Astrocyte (in vitro differentiated cells and primary cell): ENCODE data around the gene NFIL3. TPM values are rescaled to one million over a fixed set of nuclear protein-coding genes. Genes with fewer than 3 reads are reported as not detected.

ENCODE experiments used
- DNase-seq: peaks from one replicate; pipeline ENCODE4 v3.0.0-alpha.2; 2010; ENCODE audit warnings: low read depth
- FAIRE-seq: peaks from 2 replicates; lab custom pipeline; 2011; peaks lifted over from hg19 to GRCh38; lab: Jason Lieb, UNC
- H2AFZ ChIP-seq: 2 replicates; pipeline ENCODE4 v1.6.0; 2012; ENCODE audit warnings: low read depth, low read length, inconsistent platforms
- H3K27ac ChIP-seq: 2 replicates; pipeline ENCODE4 v1.5.1; 2011; ENCODE audit warnings: low read depth, low read length, inconsistent platforms
- H3K27me3 ChIP-seq: 2 replicates; pipeline ENCODE4 v1.6.0; 2011; ENCODE audit warnings: low read length, inconsistent platforms; ENCODE audit not compliant: insufficient read depth
- H3K36me3 ChIP-seq: 2 replicates; pipeline ENCODE4 v1.5.1; 2011; ENCODE audit warnings: low read length, inconsistent platforms; ENCODE audit not compliant: insufficient read depth
- H3K4me1 ChIP-seq: 2 replicates; pipeline ENCODE4 v1.5.1; 2011; ENCODE audit warnings: low read length, inconsistent platforms; ENCODE audit not compliant: insufficient read depth
- H3K4me2 ChIP-seq: 2 replicates; pipeline ENCODE4 v1.6.0; 2012; ENCODE audit warnings: low read length, inconsistent platforms
- H3K4me3 ChIP-seq: 2 replicates; pipeline ENCODE4 v1.5.1; 2011; ENCODE audit warnings: low read depth, mild to moderate bottlenecking, low read length, inconsistent platforms; ENCODE audit not compliant: insufficient read depth
- H3K79me2 ChIP-seq: 2 replicates; pipeline ENCODE4 v1.6.0; 2012; ENCODE audit warnings: mild to moderate bottlenecking, low read length, inconsistent platforms; ENCODE audit not compliant: insufficient read depth
- H3K9ac ChIP-seq: 2 replicates; pipeline ENCODE4 v1.6.0; 2012; ENCODE audit warnings: mild to moderate bottlenecking, low read length, inconsistent platforms
- H3K9me3 ChIP-seq: 2 replicates; pipeline ENCODE4 v1.5.1; 2012; ENCODE audit warnings: low read depth, mild to moderate bottlenecking, low read length, inconsistent platforms; ENCODE audit not compliant: insufficient read depth
- H4K20me1 ChIP-seq: 2 replicates; pipeline ENCODE4 v1.6.0; 2012; ENCODE audit warnings: low read length, inconsistent platforms; ENCODE audit not compliant: insufficient read depth
- H3K27ac Mint-ChIP-seq: one replicate; pipeline ENCODE4 v1.8.0; 2021; ENCODE audit warnings: mild to moderate bottlenecking, mixed read lengths; ENCODE audit not compliant: unreplicated experiment
- H3K27me3 Mint-ChIP-seq: one replicate; pipeline ENCODE4 v1.8.0; 2021; ENCODE audit warnings: low read depth, mixed read lengths; ENCODE audit not compliant: unreplicated experiment
- H3K36me3 Mint-ChIP-seq: one replicate; pipeline ENCODE4 v1.8.0; 2021; ENCODE audit warnings: low read depth, mixed read lengths; ENCODE audit not compliant: unreplicated experiment
- H3K4me1 Mint-ChIP-seq: one replicate; pipeline ENCODE4 v1.8.0; 2021; ENCODE audit warnings: low read depth, mixed read lengths; ENCODE audit not compliant: unreplicated experiment
- H3K4me3 Mint-ChIP-seq: one replicate; pipeline ENCODE4 v1.8.0; 2021; ENCODE audit warnings: mild to moderate bottlenecking, moderate library complexity, mixed read lengths; ENCODE audit not compliant: unreplicated experiment
- H3K9me3 Mint-ChIP-seq: one replicate; pipeline ENCODE4 v1.8.0; 2021; ENCODE audit warnings: mild to moderate bottlenecking, mixed read lengths; ENCODE audit not compliant: unreplicated experiment
- EZH2 ChIP-seq: IDR thresholded peaks from 2 replicates; pipeline ENCODE4 v1.6.1; 2012; ENCODE audit warnings: mild to moderate bottlenecking, low read length, inconsistent platforms; ENCODE audit not compliant: insufficient read depth
- total RNA-seq: library from RNA; stranded (reverse); gene quantifications from 2 replicates; pipeline ENCODE4 v1.2.1, GENCODE V29; 2021
- TF ChIP-seq, protein P1 (sequence below): IDR thresholded peaks from 2 replicates; pipeline ENCODE4 v1.5.1; 2011; ENCODE audit warnings: low read depth, mild to moderate bottlenecking, inconsistent platforms, low read length, moderate library complexity; ENCODE audit not compliant: insufficient read depth

Gene NFIL3
- total RNA-seq, 1 donor from 2014 or later: 32.4 TPM

DNA sequence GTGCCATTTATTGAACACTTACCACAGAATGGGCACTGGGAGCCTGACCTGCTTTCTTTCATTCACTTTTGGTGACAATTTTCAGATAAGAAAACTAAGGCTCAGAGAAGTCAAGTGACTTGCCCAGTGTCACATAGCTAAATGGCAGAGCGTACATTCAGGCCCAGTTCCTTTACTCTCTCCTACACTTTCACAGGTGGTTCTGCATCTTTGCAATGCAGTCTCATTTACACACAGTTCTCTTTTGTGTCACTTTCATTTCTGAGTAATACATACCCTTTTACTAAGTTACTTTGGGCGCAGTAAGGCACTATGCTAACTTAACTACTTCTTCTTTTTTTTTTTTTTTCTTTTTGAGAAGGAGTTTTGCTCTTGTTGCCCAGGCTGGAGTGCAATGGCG lies 8.3 kb downstream of the NFIL3 start:
- TF ChIP-seq EZH2: no peak
- Histone ChIP-seq H3K79me2 (peaks cover 95% of the 10 kb centered on the region), H3K27me3 (no peaks in the 10 kb centered on the region), H3K27ac (no peak overlapping the region), H4K20me1 (peaks cover 22% of the 10 kb centered on the region), H2AFZ (no peak overlapping the region), H3K9ac (no peak overlapping the region), H3K36me3 (peaks cover 7% of the 10 kb centered on the region), H3K4me2 (no peak overlapping the region), H3K9me3 (no peaks in the 10 kb centered on the region), H3K4me3 (no peak overlapping the region), H3K4me1 (peaks cover 29% of the 10 kb centered on the region)
- DNase-seq (no peak), FAIRE-seq (no peak)
- Mint-ChIP-seq H3K9me3 (peaks cover 3% of the 10 kb centered on the region), H3K36me3 (peaks cover under 1% of the 10 kb centered on the region), H3K27me3 (no peaks in the 10 kb centered on the region), H3K27ac (no peak overlapping the region), H3K4me3 (no peak overlapping the region), H3K4me1 (peaks cover 45% of the 10 kb centered on the region)

DNA sequence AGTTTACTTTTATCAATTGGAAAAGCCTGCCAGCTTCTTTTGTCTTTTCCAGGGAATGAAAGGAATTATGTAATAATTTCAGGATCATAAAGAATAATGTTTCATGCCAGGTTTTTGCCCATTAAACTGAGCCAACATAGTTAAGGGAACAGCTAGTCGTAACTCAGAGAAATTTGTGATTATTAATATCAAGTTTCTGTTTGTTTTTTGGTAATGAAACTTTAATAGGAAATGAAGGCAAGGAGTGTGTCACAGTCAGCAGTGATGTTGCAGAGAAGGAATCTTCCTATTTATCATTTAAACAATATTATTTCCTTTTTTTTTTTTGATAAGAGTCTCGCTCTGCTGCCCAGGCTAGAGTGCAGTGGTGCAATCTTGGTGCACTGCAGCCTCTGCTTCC lies 10.7 kb downstream of the NFIL3 start:
- Histone ChIP-seq H3K9me3 (no peaks in the 10 kb centered on the region), H3K4me3 (no peak overlapping the region), H3K27ac (no peak overlapping the region), H3K36me3 (peaks cover 20% of the 10 kb centered on the region), H3K79me2 (peaks cover 78% of the 10 kb centered on the region), H3K27me3 (no peaks in the 10 kb centered on the region), H3K4me2 (no peak overlapping the region), H3K4me1 (peaks cover 14% of the 10 kb centered on the region), H4K20me1 (peaks cover 35% of the 10 kb centered on the region), H2AFZ (no peak overlapping the region), H3K9ac (no peak overlapping the region)
- Mint-ChIP-seq H3K4me3 (no peak overlapping the region), H3K27me3 (no peaks in the 10 kb centered on the region), H3K9me3 (peaks cover 3% of the 10 kb centered on the region), H3K4me1 (peaks cover 28% of the 10 kb centered on the region), H3K36me3 (peaks cover 11% of the 10 kb centered on the region), H3K27ac (no peak overlapping the region)
- DNase-seq (no peak), FAIRE-seq (no peak)
- no peak for TF ChIP-seq EZH2
- TF ChIP-seq, protein P1, sequence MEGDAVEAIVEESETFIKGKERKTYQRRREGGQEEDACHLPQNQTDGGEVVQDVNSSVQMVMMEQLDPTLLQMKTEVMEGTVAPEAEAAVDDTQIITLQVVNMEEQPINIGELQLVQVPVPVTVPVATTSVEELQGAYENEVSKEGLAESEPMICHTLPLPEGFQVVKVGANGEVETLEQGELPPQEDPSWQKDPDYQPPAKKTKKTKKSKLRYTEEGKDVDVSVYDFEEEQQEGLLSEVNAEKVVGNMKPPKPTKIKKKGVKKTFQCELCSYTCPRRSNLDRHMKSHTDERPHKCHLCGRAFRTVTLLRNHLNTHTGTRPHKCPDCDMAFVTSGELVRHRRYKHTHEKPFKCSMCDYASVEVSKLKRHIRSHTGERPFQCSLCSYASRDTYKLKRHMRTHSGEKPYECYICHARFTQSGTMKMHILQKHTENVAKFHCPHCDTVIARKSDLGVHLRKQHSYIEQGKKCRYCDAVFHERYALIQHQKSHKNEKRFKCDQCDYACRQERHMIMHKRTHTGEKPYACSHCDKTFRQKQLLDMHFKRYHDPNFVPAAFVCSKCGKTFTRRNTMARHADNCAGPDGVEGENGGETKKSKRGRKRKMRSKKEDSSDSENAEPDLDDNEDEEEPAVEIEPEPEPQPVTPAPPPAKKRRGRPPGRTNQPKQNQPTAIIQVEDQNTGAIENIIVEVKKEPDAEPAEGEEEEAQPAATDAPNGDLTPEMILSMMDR: no peak

DNA sequence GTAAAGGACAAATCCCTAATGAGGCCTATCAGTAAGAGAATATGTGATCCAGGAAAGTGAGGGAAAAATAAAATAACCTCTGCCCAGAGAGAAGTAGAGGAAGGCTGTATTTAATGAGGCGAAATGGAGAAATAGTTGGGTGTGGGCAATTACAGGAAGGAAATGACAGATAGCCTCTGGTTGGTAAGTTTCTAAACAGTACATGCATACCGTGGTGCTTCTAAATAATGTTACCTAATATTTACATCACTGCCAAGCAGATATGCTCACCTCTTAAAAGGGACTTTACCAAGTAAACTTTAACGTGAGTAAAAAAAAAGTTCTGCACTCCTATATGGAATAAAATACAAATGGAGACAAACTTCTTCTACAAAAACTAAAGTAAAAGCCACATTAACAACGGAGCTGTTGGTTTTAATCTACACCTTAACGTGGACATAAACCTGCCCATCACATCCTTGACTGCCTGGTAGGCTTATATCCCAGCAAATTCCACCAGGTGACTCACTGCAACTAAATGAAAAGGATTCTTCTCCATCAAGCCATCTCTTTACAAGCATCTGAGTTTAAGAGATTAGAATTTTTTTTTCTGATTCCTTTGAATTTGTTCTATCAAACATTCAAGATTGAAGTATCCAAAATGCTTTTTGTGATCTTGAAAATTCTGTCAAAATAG lies 12.4 kb downstream of the NFIL3 start:
- Histone ChIP-seq H3K4me1 (peaks cover 10% of the 10 kb centered on the region), H3K4me3 (no peak overlapping the region), H3K27ac (no peak overlapping the region), H2AFZ (no peak overlapping the region), H3K9me3 (no peaks in the 10 kb centered on the region), H3K9ac (no peak overlapping the region), H3K36me3 (peaks cover 20% of the 10 kb centered on the region), H4K20me1 (peaks cover 42% of the 10 kb centered on the region), H3K27me3 (no peaks in the 10 kb centered on the region), H3K4me2 (no peak overlapping the region), H3K79me2 (peaks cover 66% of the 10 kb centered on the region)
- Mint-ChIP-seq H3K9me3 (peaks cover 3% of the 10 kb centered on the region), H3K4me1 (peaks cover 13% of the 10 kb centered on the region), H3K27me3 (no peaks in the 10 kb centered on the region), H3K4me3 (no peak overlapping the region), H3K27ac (peak overlapping the region; percentile 12), H3K36me3 (peaks cover 16% of the 10 kb centered on the region)
- TF ChIP-seq, protein P1: no peak
- TF ChIP-seq EZH2: no peak
- DNase-seq: no peak
- FAIRE-seq: no peak
